Activated naive CD4-positive, alpha-beta T cell (primary cell): ENCODE data around the gene CYFIP2.
"Not testable (repeated sequence)": the region's sequence is repeated elsewhere in the genome, so short reads cannot be mapped to it uniquely, and the experiment has no call there.

Experiments used
- DNase-seq, 4 experiments: peaks; one replicate each; lab custom pipeline; 2025; lab: John Stamatoyannopoulos, UW

The CYFIP2 gene

GRCh38 chr5:157390133-157390532 is 124.2 kb downstream of the CYFIP2 start:
- DNase-seq: no peak

GRCh38 chr5:157390551-157391297 is 124.8 kb downstream of the CYFIP2 start:
- DNase-seq: no peak

GRCh38 chr5:157398305-157398704 is 132.4 kb downstream of the CYFIP2 start:
- no peak for DNase-seq

- DNase-seq: no peak
Measured at GRCh38 chr5:157400741-157401495, 135.0 kb downstream of the CYFIP2 start.

- no peak for DNase-seq
Measured at GRCh38 chr5:157415838-157416237, 149.9 kb downstream of the CYFIP2 start.

- DNase-seq: not testable (repeated sequence)
Measured at GRCh38 chr5:157419521-157419920, 153.6 kb downstream of the CYFIP2 start.

- DNase-seq: not testable (repeated sequence)
Measured at GRCh38 chr5:157429920-157430319, 164.0 kb downstream of the CYFIP2 start.

GRCh38 chr5:157431544-157432200 is 165.7 kb downstream of the CYFIP2 start:
- DNase-seq: no peak

GRCh38 chr5:157434096-157434495 is 168.2 kb downstream of the CYFIP2 start:
- no peak for DNase-seq

- no peak for DNase-seq
Measured at GRCh38 chr5:157443041-157443549, 177.2 kb downstream of the CYFIP2 start.

GRCh38 chr5:157444224-157444623 is 178.3 kb downstream of the CYFIP2 start:
- no peak for DNase-seq
